ENCODE results near the gene LSM4.

The LSM4 gene

GRCh38 chr19:18280247-18281081, 42.4 kb downstream of the LSM4 start (continued):
- peak; percentile 62 for TF ChIP-seq KLF17 (tag by site-specific recombination; IDR thresholded peaks at IDR 0.05)
- TF ChIP-seq ZNF391 (tag by site-specific recombination; IDR thresholded peaks at IDR 0.05; ENCODE audit: borderline replicate concordance, low read depth), result peak; percentile 68; the same call in 1 of the 2 replicates
- TF ChIP-seq, protein P1, sequence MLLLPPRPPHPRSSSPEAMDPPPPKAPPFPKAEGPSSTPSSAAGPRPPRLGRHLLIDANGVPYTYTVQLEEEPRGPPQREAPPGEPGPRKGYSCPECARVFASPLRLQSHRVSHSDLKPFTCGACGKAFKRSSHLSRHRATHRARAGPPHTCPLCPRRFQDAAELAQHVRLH (tag by site-specific recombination; IDR thresholded peaks at IDR 0.05), result no peak
- 0 out of 2 replicates have a peak, but pooled peaks have one; percentile 32 for TF ChIP-seq OVOL3 (tag by site-specific recombination; IDR thresholded peaks at IDR 0.05)
- TF ChIP-seq, protein P2, sequence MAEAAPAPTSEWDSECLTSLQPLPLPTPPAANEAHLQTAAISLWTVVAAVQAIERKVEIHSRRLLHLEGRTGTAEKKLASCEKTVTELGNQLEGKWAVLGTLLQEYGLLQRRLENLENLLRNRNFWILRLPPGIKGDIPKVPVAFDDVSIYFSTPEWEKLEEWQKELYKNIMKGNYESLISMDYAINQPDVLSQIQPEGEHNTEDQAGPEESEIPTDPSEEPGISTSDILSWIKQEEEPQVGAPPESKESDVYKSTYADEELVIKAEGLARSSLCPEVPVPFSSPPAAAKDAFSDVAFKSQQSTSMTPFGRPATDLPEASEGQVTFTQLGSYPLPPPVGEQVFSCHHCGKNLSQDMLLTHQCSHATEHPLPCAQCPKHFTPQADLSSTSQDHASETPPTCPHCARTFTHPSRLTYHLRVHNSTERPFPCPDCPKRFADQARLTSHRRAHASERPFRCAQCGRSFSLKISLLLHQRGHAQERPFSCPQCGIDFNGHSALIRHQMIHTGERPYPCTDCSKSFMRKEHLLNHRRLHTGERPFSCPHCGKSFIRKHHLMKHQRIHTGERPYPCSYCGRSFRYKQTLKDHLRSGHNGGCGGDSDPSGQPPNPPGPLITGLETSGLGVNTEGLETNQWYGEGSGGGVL (tag by site-specific recombination; IDR thresholded peaks at IDR 0.05), result peak; percentile 86
- TF ChIP-seq ZBTB8A (tag by site-specific recombination; IDR thresholded peaks at IDR 0.05), result peak; percentile 92
- peak; percentile 89 for TF ChIP-seq ZNF423 (tag by site-specific recombination; IDR thresholded peaks at IDR 0.05)
- TF ChIP-seq ZNF837 (tag by site-specific recombination; IDR thresholded peaks at IDR 0.05), result peak; percentile 78
- no peak for TF ChIP-seq ATF2 (tag by site-specific recombination; IDR thresholded peaks at IDR 0.05; ENCODE audit: low read depth)
- TF ChIP-seq ZBTB7A (tag by site-specific recombination; IDR thresholded peaks at IDR 0.05; ENCODE audit: low read depth), result peak; percentile 74
- peak; percentile 22; the same call in 1 of the 2 replicates for TF ChIP-seq ZNF777 (tag by site-specific recombination; IDR thresholded peaks at IDR 0.05; ENCODE audit: borderline replicate concordance)
- peak; percentile 50; the same call in 1 of the 2 replicates for TF ChIP-seq ZFP37 (tag by site-specific recombination; IDR thresholded peaks at IDR 0.05)
- TF ChIP-seq KLF16 (tag by site-specific recombination; IDR thresholded peaks at IDR 0.05), result peak; percentile 47; the same call in 1 of the 2 replicates
- peak; percentile 97 for TF ChIP-seq ZBTB26 (tag by site-specific recombination; optimal IDR thresholded peaks at IDR 0.05)
- TF ChIP-seq ZBTB48 (tag by site-specific recombination; IDR thresholded peaks at IDR 0.05), result no peak
- TF ChIP-seq ZNF311 (tag by site-specific recombination; IDR thresholded peaks at IDR 0.05; ENCODE audit: borderline replicate concordance), result no peak
- peak; percentile 22; the same call in 1 of the 2 replicates for TF ChIP-seq SCRT2 (tag by site-specific recombination; IDR thresholded peaks at IDR 0.05)
- TF ChIP-seq GLIS2 (tag by site-specific recombination; IDR thresholded peaks at IDR 0.05), result peak; percentile 97; the same call in 1 of the 2 replicates
- peak; percentile 50 for TF ChIP-seq SP3 (tag by site-specific recombination; IDR thresholded peaks at IDR 0.05)
- 0 out of 2 replicates have a peak, but pooled peaks have one; percentile 29 for TF ChIP-seq ZNF146 (tag by site-specific recombination; IDR thresholded peaks at IDR 0.05)
- no peak for TF ChIP-seq ZNF558 (tag by site-specific recombination; IDR thresholded peaks at IDR 0.05)
- TF ChIP-seq, protein P3, sequence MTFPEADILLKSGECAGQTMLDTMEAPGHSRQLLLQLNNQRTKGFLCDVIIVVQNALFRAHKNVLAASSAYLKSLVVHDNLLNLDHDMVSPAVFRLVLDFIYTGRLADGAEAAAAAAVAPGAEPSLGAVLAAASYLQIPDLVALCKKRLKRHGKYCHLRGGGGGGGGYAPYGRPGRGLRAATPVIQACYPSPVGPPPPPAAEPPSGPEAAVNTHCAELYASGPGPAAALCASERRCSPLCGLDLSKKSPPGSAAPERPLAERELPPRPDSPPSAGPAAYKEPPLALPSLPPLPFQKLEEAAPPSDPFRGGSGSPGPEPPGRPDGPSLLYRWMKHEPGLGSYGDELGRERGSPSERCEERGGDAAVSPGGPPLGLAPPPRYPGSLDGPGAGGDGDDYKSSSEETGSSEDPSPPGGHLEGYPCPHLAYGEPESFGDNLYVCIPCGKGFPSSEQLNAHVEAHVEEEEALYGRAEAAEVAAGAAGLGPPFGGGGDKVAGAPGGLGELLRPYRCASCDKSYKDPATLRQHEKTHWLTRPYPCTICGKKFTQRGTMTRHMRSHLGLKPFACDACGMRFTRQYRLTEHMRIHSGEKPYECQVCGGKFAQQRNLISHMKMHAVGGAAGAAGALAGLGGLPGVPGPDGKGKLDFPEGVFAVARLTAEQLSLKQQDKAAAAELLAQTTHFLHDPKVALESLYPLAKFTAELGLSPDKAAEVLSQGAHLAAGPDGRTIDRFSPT (tag by site-specific recombination; IDR thresholded peaks at IDR 0.05), result peak; percentile 97
- peak; percentile 70 for TF ChIP-seq GLIS1 (tag by site-specific recombination; IDR thresholded peaks at IDR 0.05)
- TF ChIP-seq ZNF10 (tag by site-specific recombination; IDR thresholded peaks at IDR 0.05), result peak; percentile 60; the same call in 1 of the 2 replicates
- TF ChIP-seq, protein P4, sequence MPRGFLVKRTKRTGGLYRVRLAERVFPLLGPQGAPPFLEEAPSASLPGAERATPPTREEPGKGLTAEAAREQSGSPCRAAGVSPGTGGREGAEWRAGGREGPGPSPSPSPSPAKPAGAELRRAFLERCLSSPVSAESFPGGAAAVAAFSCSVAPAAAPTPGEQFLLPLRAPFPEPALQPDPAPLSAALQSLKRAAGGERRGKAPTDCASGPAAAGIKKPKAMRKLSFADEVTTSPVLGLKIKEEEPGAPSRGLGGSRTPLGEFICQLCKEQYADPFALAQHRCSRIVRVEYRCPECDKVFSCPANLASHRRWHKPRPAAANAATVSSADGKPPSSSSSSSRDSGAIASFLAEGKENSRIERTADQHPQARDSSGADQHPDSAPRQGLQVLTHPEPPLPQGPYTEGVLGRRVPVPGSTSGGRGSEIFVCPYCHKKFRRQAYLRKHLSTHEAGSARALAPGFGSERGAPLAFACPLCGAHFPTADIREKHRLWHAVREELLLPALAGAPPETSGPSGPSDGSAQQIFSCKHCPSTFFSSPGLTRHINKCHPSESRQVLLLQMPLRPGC (tag by site-specific recombination; IDR thresholded peaks at IDR 0.05), result 0 out of 2 replicates have a peak, but pooled peaks have one; percentile 24
- TF ChIP-seq, protein P5, sequence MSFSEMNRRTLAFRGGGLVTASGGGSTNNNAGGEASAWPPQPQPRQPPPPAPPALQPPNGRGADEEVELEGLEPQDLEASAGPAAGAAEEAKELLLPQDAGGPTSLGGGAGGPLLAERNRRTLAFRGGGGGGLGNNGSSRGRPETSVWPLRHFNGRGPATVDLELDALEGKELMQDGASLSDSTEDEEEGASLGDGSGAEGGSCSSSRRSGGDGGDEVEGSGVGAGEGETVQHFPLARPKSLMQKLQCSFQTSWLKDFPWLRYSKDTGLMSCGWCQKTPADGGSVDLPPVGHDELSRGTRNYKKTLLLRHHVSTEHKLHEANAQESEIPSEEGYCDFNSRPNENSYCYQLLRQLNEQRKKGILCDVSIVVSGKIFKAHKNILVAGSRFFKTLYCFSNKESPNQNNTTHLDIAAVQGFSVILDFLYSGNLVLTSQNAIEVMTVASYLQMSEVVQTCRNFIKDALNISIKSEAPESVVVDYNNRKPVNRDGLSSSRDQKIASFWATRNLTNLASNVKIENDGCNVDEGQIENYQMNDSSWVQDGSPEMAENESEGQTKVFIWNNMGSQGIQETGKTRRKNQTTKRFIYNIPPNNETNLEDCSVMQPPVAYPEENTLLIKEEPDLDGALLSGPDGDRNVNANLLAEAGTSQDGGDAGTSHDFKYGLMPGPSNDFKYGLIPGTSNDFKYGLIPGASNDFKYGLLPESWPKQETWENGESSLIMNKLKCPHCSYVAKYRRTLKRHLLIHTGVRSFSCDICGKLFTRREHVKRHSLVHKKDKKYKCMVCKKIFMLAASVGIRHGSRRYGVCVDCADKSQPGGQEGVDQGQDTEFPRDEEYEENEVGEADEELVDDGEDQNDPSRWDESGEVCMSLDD (tag by site-specific recombination; IDR thresholded peaks at IDR 0.05), result peak; percentile 93; the same call in 1 of the 2 replicates
